Karpas-422 (cell line): Measurements from ENCODE around the gene NCKAP5. TPM values are rescaled to one million over a fixed set of nuclear protein-coding genes. Genes with fewer than 3 reads are reported as not detected.

ENCODE experiments used
- DNase-seq: peaks from one replicate; pipeline ENCODE4 v3.0.0-alpha.2; 2015
- H2AFZ ChIP-seq: fragments of 200-600 bp; sonication (generic); 2 replicates; pipeline ENCODE4 v1.6.1; 2014; ENCODE audit warnings: antibody characterized with exemption, low read length, mixed read lengths
- H3K27ac ChIP-seq: fragments of 200-600 bp; sonication (generic); 2 replicates; pipeline ENCODE4 v1.5.1; 2014; ENCODE audit warnings: mild to moderate bottlenecking, low read length, moderate library complexity
- H3K27me3 ChIP-seq: fragments of 200-600 bp; sonication (generic); 2 replicates; pipeline ENCODE4 v1.6.1; 2014; ENCODE audit warnings: low read length, mixed read lengths
- H3K36me3 ChIP-seq: fragments of 200-600 bp; sonication (generic); 2 replicates; pipeline ENCODE4 v1.6.1; 2014; ENCODE audit warnings: low read length, mixed read lengths; ENCODE audit not compliant: insufficient read depth
- H3K4me1 ChIP-seq: fragments of 200-600 bp; sonication (generic); 2 replicates; pipeline ENCODE4 v1.6.1; 2014; ENCODE audit warnings: mild to moderate bottlenecking, low read length, mixed read lengths
- H3K4me2 ChIP-seq: fragments of 200-600 bp; sonication (generic); 2 replicates; pipeline ENCODE4 v1.6.1; 2014; ENCODE audit warnings: low read length, low read depth, mild to moderate bottlenecking; ENCODE audit not compliant: poor library complexity, severe bottlenecking
- H3K4me3 ChIP-seq: fragments of 200-600 bp; sonication (generic); 2 replicates; pipeline ENCODE4 v1.5.1; 2014; ENCODE audit warnings: mild to moderate bottlenecking, antibody characterized with exemption, low read length, mixed read lengths
- H3K79me2 ChIP-seq: fragments of 200-600 bp; sonication (generic); 2 replicates; pipeline ENCODE4 v1.6.1; 2014; ENCODE audit warnings: mild to moderate bottlenecking, low read length, mixed read lengths
- H3K9ac ChIP-seq: fragments of 200-600 bp; sonication (generic); 2 replicates; pipeline ENCODE4 v1.6.0; 2014; ENCODE audit warnings: low read length
- H3K9me2 ChIP-seq: fragments of 200-600 bp; sonication (generic), shearing (Covaris generic); replicated peaks from 2 replicates; pipeline ENCODE4 v1.6.0; 2014; ENCODE audit warnings: mild to moderate bottlenecking, low read length, moderate library complexity; ENCODE audit not compliant: insufficient read depth
- H3K9me3 ChIP-seq: fragments of 300-700, 200-600 bp; sonication (generic); 2 replicates; pipeline ENCODE4 v1.6.1; 2014; ENCODE audit warnings: low read length, mixed read lengths
- H4K20me1 ChIP-seq: fragments of 200-600 bp; sonication (generic); 2 replicates; pipeline ENCODE4 v1.6.1; 2014; ENCODE audit warnings: mild to moderate bottlenecking, antibody characterized with exemption, low read length, low read depth; ENCODE audit not compliant: insufficient read depth
- total RNA-seq: library from RNA; depleted of rRNA; stranded (reverse); fragments of >200 nt; shearing (Covaris generic); gene quantifications from 2 replicates; pipeline ENCODE4 v1.2.3, GENCODE V29; 2014; ENCODE audit warnings: low replicate concordance

The NCKAP5 gene
- total RNA-seq, 1 experiment from 2014 or later: not detected

- Histone ChIP-seq H3K9me2 (no peaks in the 10 kb centered on the region), H3K4me1 (no peaks in the 10 kb centered on the region), H3K27ac (no peak overlapping the region), H3K27me3 (no peaks in the 10 kb centered on the region), H3K4me2 (no peak overlapping the region), H3K9me3 (no peaks in the 10 kb centered on the region), H2AFZ (no peak overlapping the region), H4K20me1 (no peaks in the 10 kb centered on the region), H3K9ac (no peak overlapping the region), H3K36me3 (no peaks in the 10 kb centered on the region), H3K79me2 (no peaks in the 10 kb centered on the region), H3K4me3 (no peak overlapping the region)
- DNase-seq: no peak
Observed at GRCh38 chr2:133516405-133517026, 51.7 kb downstream of the NCKAP5 start.

GRCh38 chr2:133515271-133515670 is 53.0 kb downstream of the NCKAP5 start:
- no peaks in the 10 kb centered on the region for H3K9me2 ChIP-seq
- no peak overlapping the region for H3K9ac ChIP-seq
- no peaks in the 10 kb centered on the region for H3K36me3 ChIP-seq
- H3K4me3 ChIP-seq: no peak overlapping the region
- no peak overlapping the region for H3K4me2 ChIP-seq
- no peak for DNase-seq
- no peak overlapping the region for H2AFZ ChIP-seq
- no peaks in the 10 kb centered on the region for H3K4me1 ChIP-seq
- no peaks in the 10 kb centered on the region for H3K79me2 ChIP-seq
- H4K20me1 ChIP-seq: no peaks in the 10 kb centered on the region
- no peaks in the 10 kb centered on the region for H3K27me3 ChIP-seq
- no peak overlapping the region for H3K27ac ChIP-seq
- H3K9me3 ChIP-seq: no peaks in the 10 kb centered on the region

GRCh38 chr2:133513893-133514292 is 54.4 kb downstream of the NCKAP5 start:
- Histone ChIP-seq H3K9me3 (no peaks in the 10 kb centered on the region), H3K4me2 (no peak overlapping the region), H3K79me2 (no peaks in the 10 kb centered on the region), H3K9ac (no peak overlapping the region), H3K36me3 (no peaks in the 10 kb centered on the region), H2AFZ (no peak overlapping the region), H3K4me3 (no peak overlapping the region), H3K9me2 (no peaks in the 10 kb centered on the region), H3K27ac (no peak overlapping the region), H3K4me1 (no peaks in the 10 kb centered on the region), H4K20me1 (no peaks in the 10 kb centered on the region), H3K27me3 (no peaks in the 10 kb centered on the region)
- DNase-seq: no peak

GRCh38 chr2:133512121-133512520 is 56.1 kb downstream of the NCKAP5 start:
- Histone ChIP-seq H3K9ac (no peak overlapping the region), H3K9me3 (no peaks in the 10 kb centered on the region), H3K27me3 (no peaks in the 10 kb centered on the region), H3K4me1 (no peaks in the 10 kb centered on the region), H3K9me2 (no peaks in the 10 kb centered on the region), H3K4me3 (no peak overlapping the region), H3K27ac (no peak overlapping the region), H2AFZ (no peak overlapping the region), H4K20me1 (no peaks in the 10 kb centered on the region), H3K79me2 (no peaks in the 10 kb centered on the region), H3K4me2 (no peak overlapping the region), H3K36me3 (no peaks in the 10 kb centered on the region)
- no peak for DNase-seq

- H3K36me3 ChIP-seq: no peaks in the 10 kb centered on the region
- H4K20me1 ChIP-seq: no peaks in the 10 kb centered on the region
Observed at GRCh38 chr2:133511679-133512078, 56.6 kb downstream of the NCKAP5 start.

GRCh38 chr2:133509777-133510176 is 58.5 kb downstream of the NCKAP5 start:
- Histone ChIP-seq H2AFZ (no peak overlapping the region), H4K20me1 (no peaks in the 10 kb centered on the region), H3K79me2 (no peaks in the 10 kb centered on the region), H3K9ac (no peak overlapping the region), H3K4me2 (no peak overlapping the region), H3K4me3 (no peak overlapping the region), H3K27ac (no peak overlapping the region), H3K9me3 (no peaks in the 10 kb centered on the region), H3K9me2 (no peaks in the 10 kb centered on the region), H3K4me1 (no peaks in the 10 kb centered on the region), H3K27me3 (no peaks in the 10 kb centered on the region), H3K36me3 (no peaks in the 10 kb centered on the region)
- DNase-seq: no peak

More at GRCh38 chr2:133511679-133512078, 56.6 kb downstream of the NCKAP5 start:
- no peaks in the 10 kb centered on the region for H3K9me2 ChIP-seq
- DNase-seq: no peak
- no peak overlapping the region for H3K9ac ChIP-seq
- H3K4me2 ChIP-seq: no peak overlapping the region
- no peak overlapping the region for H3K27ac ChIP-seq
- no peak overlapping the region for H2AFZ ChIP-seq
- no peaks in the 10 kb centered on the region for H3K79me2 ChIP-seq
- no peak overlapping the region for H3K4me3 ChIP-seq
- no peaks in the 10 kb centered on the region for H3K9me3 ChIP-seq
- H3K4me1 ChIP-seq: no peaks in the 10 kb centered on the region
- H3K27me3 ChIP-seq: no peaks in the 10 kb centered on the region

- no peak overlapping the region for H2AFZ ChIP-seq
- H3K4me2 ChIP-seq: no peak overlapping the region
- no peak for DNase-seq
- H3K27ac ChIP-seq: no peak overlapping the region
- H3K9me3 ChIP-seq: no peaks in the 10 kb centered on the region
- no peaks in the 10 kb centered on the region for H3K79me2 ChIP-seq
- no peaks in the 10 kb centered on the region for H3K4me1 ChIP-seq
- no peaks in the 10 kb centered on the region for H3K9me2 ChIP-seq
- H3K36me3 ChIP-seq: no peaks in the 10 kb centered on the region
- H3K4me3 ChIP-seq: no peak overlapping the region
- H4K20me1 ChIP-seq: no peaks in the 10 kb centered on the region
- H3K9ac ChIP-seq: no peak overlapping the region
- no peaks in the 10 kb centered on the region for H3K27me3 ChIP-seq
Observed at GRCh38 chr2:133508546-133509165, 59.6 kb downstream of the NCKAP5 start.

- no peaks in the 10 kb centered on the region for H3K27me3 ChIP-seq
- H3K9me3 ChIP-seq: no peaks in the 10 kb centered on the region
- H3K9me2 ChIP-seq: no peaks in the 10 kb centered on the region
- no peak for DNase-seq
- no peaks in the 10 kb centered on the region for H3K36me3 ChIP-seq
- no peaks in the 10 kb centered on the region for H3K4me1 ChIP-seq
- H3K4me2 ChIP-seq: no peak overlapping the region
- H3K27ac ChIP-seq: no peak overlapping the region
- H4K20me1 ChIP-seq: no peaks in the 10 kb centered on the region
- H2AFZ ChIP-seq: no peak overlapping the region
- no peak overlapping the region for H3K4me3 ChIP-seq
- H3K79me2 ChIP-seq: no peaks in the 10 kb centered on the region
- no peak overlapping the region for H3K9ac ChIP-seq
Observed at GRCh38 chr2:133506996-133507395, 61.3 kb downstream of the NCKAP5 start.
